ENCODE data around the gene JAKMIP1.

The JAKMIP1 gene

GRCh38 chr4:6241062-6241845 is 40.9 kb upstream of the JAKMIP1 start:
- ChIA-PET POLR2A (ENCODE audit: low non-redundant PET) (no interaction called here), CTCF (interaction anchor here (0.6 kb wide), 1 partner anchor 131 kb away, joined by 5 read pairs; no protein-coding TSS in a partner anchor)
- H3K27ac ChIP-seq, result no peak overlapping the region
- no peak for TF ChIP-seq CTCF (conservative IDR thresholded peaks at IDR 0.05; ENCODE audit: low read depth)
- no peak for DNase-seq (ENCODE audit: low spot score)

DNA sequence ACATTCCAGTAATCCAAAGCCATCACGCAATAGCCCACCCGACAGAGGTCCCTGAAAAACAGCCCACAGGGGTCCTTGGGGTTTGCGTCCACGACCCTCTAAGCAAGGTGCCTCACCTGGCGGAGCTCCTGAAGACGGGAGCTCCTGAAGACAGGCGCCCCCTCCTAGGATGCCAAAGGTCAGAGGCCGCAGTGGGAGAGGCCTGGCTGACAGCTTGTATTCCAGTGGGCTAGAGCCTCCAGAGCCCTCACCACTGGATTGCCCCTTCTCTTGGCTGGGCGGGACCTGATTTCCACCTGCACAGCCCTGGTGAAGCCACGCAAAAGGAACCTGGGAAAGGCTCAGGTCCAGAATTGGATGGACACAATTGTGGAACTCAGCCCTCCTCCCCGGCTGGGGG is 39.6 kb upstream of the JAKMIP1 start:
- TF ChIP-seq CTCF (conservative IDR thresholded peaks at IDR 0.05; ENCODE audit: low read depth), result no peak
- CTCF ChIA-PET, result no interaction called here
- POLR2A ChIA-PET (ENCODE audit: low non-redundant PET), result no interaction called here
- no peak overlapping the region for H3K27ac ChIP-seq
- no peak for DNase-seq (ENCODE audit: low spot score)

DNA sequence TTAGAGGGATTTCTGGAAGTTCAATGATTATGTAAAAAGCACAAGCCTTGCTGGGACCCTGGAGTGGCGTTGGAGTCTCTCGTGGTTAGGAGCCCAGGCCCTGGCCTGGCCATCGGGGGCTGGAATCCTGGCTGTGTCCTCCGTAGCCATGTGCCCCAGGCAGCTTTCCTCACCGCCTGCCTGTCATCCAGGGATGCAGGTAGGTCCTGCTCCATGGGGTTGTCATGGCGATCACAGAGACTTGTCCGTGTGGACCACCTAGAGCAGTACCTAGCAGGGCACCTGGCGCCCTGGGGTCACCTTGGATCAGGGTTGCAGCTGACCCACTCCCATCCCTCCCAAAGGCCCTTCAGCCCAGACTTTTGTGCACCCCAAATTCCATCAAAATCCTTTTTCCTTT is 39.1 kb upstream of the JAKMIP1 start:
- ChIA-PET CTCF (no interaction called here), POLR2A (ENCODE audit: low non-redundant PET) (no interaction called here)
- no peak for TF ChIP-seq CTCF (conservative IDR thresholded peaks at IDR 0.05; ENCODE audit: low read depth)
- DNase-seq (ENCODE audit: low spot score), result no peak
- no peak overlapping the region for H3K27ac ChIP-seq

- no peak for DNase-seq (ENCODE audit: low spot score)
- H3K27ac ChIP-seq, result no peak overlapping the region
- ChIA-PET CTCF (no interaction called here), POLR2A (ENCODE audit: low non-redundant PET) (no interaction called here)
- TF ChIP-seq CTCF (conservative IDR thresholded peaks at IDR 0.05; ENCODE audit: low read depth), result no peak
Measured at GRCh38 chr4:6236816-6237390, 36.6 kb upstream of the JAKMIP1 start.

DNA sequence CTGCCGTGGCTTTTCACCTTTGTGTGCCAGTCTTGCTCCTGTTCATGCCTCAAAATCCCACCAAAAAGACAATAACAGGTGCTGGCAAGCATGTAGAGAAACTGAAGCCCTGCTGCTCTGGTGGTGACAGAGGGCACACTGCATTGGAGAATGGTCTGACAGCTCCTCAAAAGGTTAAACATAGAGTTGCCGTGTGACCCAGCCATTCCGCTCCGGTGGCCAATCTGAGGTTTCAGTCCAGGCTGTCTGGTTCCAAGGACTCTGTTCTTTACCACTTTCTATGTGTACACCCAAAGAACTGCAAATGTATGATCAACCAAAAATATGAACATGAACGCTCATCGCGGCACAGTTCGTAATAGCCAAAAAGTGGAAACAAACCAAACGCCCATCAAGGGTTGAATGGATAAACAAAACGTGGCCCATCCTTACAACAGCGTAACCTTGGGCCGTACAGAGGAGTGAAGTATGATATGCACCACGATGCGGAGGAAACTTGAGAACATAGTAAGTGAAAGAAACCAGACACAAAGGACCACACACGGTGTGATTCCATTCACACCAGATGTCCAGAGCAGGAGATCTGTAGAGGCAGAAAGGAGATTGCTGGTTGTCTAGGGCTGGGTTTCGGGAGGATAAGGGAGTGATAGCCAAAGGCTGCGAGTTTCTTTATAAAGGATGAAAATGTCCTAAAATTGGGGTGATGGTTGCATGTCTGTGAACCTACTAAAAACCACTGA is 35.7 kb upstream of the JAKMIP1 start:
- DNase-seq (ENCODE audit: low spot score), result no peak
- ChIA-PET POLR2A (ENCODE audit: low non-redundant PET) (no interaction called here), CTCF (no interaction called here)
- H3K27ac ChIP-seq, result no peak overlapping the region
- no peak for TF ChIP-seq CTCF (conservative IDR thresholded peaks at IDR 0.05; ENCODE audit: low read depth)

DNA sequence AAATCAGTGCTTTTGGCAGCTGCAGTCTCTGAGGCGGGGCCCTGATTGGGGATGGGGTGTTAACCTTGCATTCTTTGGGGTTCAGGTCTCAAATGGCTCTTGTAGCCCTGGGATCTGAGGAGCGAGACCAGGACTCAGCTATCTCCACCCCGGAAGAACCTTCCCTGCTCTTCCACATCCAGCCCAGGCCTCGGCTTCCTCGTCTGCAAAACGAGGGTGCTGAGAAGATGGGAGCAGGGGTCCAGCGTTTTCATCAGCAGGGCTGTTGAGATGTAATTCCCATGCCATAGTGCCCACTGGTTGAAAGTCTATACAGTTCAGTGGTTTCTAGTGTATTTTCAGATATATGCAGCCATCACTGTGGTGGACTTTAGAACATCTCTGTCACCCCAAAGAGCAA is 34.7 kb upstream of the JAKMIP1 start:
- ChIA-PET CTCF (no interaction called here), POLR2A (ENCODE audit: low non-redundant PET) (no interaction called here)
- TF ChIP-seq CTCF (conservative IDR thresholded peaks at IDR 0.05; ENCODE audit: low read depth), result no peak
- no peak overlapping the region for H3K27ac ChIP-seq
- DNase-seq (ENCODE audit: low spot score), result no peak

All from RWPE1 (cell line).